ENCODE measurements around the gene MYBL2. TPM values are rescaled to one million over a fixed set of nuclear protein-coding genes. Genes with fewer than 3 reads are reported as not detected.

The MYBL2 gene
- total and polyA plus RNA-seq, 2 experiments from 2014 or later = 27.3 to 30.6 TPM

DNA sequence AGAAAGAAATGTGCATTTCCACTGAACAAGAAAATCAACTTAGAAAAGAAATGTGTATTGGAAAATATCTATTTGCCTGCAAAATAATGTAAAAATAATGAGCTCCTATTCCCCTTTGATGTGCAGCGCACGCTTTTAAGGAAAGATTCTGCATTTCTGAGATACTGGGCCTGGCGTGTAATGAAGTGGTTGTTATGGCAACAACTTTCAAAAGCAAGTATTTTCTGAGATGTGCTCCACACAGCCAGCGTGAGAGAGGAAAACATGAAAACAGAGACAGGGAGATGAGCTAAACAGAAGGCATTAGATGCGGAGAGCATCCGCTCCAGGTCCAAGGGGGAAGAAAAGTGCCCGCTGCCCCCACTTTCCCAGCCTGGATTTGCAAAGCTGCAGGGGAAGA lies 99.0 kb downstream of the MYBL2 start:
- Histone ChIP-seq H3K9me3 (ENCODE audit: low read depth) (no peaks in the 10 kb centered on the region), H3K27me3 (no peaks in the 10 kb centered on the region), H3K4me1 (ENCODE audit: low read depth) (no peaks in the 10 kb centered on the region), H3K27ac (no peak overlapping the region), H3K36me3 (no peaks in the 10 kb centered on the region), H3K4me3 (no peak overlapping the region)
- no peak for TF ChIP-seq CTCF (IDR thresholded peaks at IDR 0.05; ENCODE audit: low read depth, low read length)
- DNase-seq (ENCODE audit: low read depth in 1 of 2, low spot score in 1 of 2) = no peak

Other genes with a start within 250 kb of the MYBL2 start
- 59.1 and 60.7 TPM in 2 replicates for gene SRSF6, start 209.2 kb upstream of the MYBL2 start, total RNA-seq
- gene SRSF6, start 209.2 kb upstream of the MYBL2 start, polyA plus RNA-seq = 47.3 and 56.0 TPM in 2 replicates
- 30.7 and 115 TPM in 2 replicates for gene L3MBTL1, start 159.4 kb upstream of the MYBL2 start, total RNA-seq
- 17.8 and 22.6 TPM in 2 replicates for gene L3MBTL1, start 159.4 kb upstream of the MYBL2 start, polyA plus RNA-seq
- gene SGK2, start 108.1 kb upstream of the MYBL2 start, total RNA-seq = 0.88 and 2.4 TPM in 2 replicates
- 1.1 TPM in 1 of 2 replicates, not detected in the other for gene SGK2, start 108.1 kb upstream of the MYBL2 start, polyA plus RNA-seq
- 19.1 and 20.6 TPM in 2 replicates for gene IFT52, start 76.2 kb upstream of the MYBL2 start, total RNA-seq
- 26.4 and 40.3 TPM in 2 replicates for gene IFT52, start 76.2 kb upstream of the MYBL2 start, polyA plus RNA-seq
- not detected in 2 replicates for gene GTSF1L, start 59.9 kb downstream of the MYBL2 start, total RNA-seq
- gene GTSF1L, start 59.9 kb downstream of the MYBL2 start, polyA plus RNA-seq = not detected in 2 replicates
- gene TOX2, start 247.7 kb downstream of the MYBL2 start, total RNA-seq = 0.09 TPM in 1 of 2 replicates, not detected in the other
- 0.32 and 0.84 TPM in 2 replicates for gene TOX2, start 247.7 kb downstream of the MYBL2 start, polyA plus RNA-seq